Measurements from ENCODE around the gene RCOR1.

The RCOR1 gene

GRCh38 chr14:102644523-102644922 is 52.1 kb downstream of the RCOR1 start:
- Histone ChIP-seq H3K79me2 (ENCODE audit: low read length) (peaks cover 79% of the 10 kb centered on the region), H3K27ac (ENCODE audit: low read length) (no peak overlapping the region), H4K20me1 (ENCODE audit: insufficient read depth, low read length) (peaks cover 56% of the 10 kb centered on the region), H3K4me3 (ENCODE audit: low read length) (no peak overlapping the region), H2AFZ (ENCODE audit: low read depth, low read length) (no peak overlapping the region), H3K9ac (ENCODE audit: low read length) (no peak overlapping the region), H3K9me3 (ENCODE audit: insufficient read depth, low read length) (no peaks in the 10 kb centered on the region), H3K36me3 (replicated peaks; ENCODE audit: low read depth, low read length) (no peaks in the 10 kb centered on the region), H3K4me2 (ENCODE audit: low read length) (peak overlapping the region; percentile 44), H3K27me3 (ENCODE audit: low read depth, low read length) (no peaks in the 10 kb centered on the region), H3K4me1 (ENCODE audit: low read length) (peaks cover 47% of the 10 kb centered on the region)
- TF ChIP-seq EZH2phosphoT487 (IDR thresholded peaks at IDR 0.05; ENCODE audit: low read depth) = no peak
- no peak for TF ChIP-seq CTCF (IDR thresholded peaks at IDR 0.05; ENCODE audit: low read depth, low read length)

GRCh38 chr14:102645746-102646440 is 53.4 kb downstream of the RCOR1 start:
- Histone ChIP-seq H3K27me3 (ENCODE audit: low read depth, low read length) (no peaks in the 10 kb centered on the region), H2AFZ (ENCODE audit: low read depth, low read length) (no peak overlapping the region), H3K79me2 (ENCODE audit: low read length) (peaks cover 73% of the 10 kb centered on the region), H3K36me3 (replicated peaks; ENCODE audit: low read depth, low read length) (no peaks in the 10 kb centered on the region), H3K4me3 (ENCODE audit: low read length) (no peak overlapping the region), H3K27ac (ENCODE audit: low read length) (no peak overlapping the region), H3K4me2 (ENCODE audit: low read length) (peak overlapping the region; percentile 28), H3K9ac (ENCODE audit: low read length) (no peak overlapping the region), H4K20me1 (ENCODE audit: insufficient read depth, low read length) (peaks cover 58% of the 10 kb centered on the region), H3K9me3 (ENCODE audit: insufficient read depth, low read length) (no peaks in the 10 kb centered on the region), H3K4me1 (ENCODE audit: low read length) (peaks cover 47% of the 10 kb centered on the region)
- TF ChIP-seq EZH2phosphoT487 (IDR thresholded peaks at IDR 0.05; ENCODE audit: low read depth) (no peak), CTCF (IDR thresholded peaks at IDR 0.05; ENCODE audit: low read depth, low read length) (no peak)

- Histone ChIP-seq H3K27ac (ENCODE audit: low read length) (no peak overlapping the region), H4K20me1 (ENCODE audit: insufficient read depth, low read length) (peaks cover 54% of the 10 kb centered on the region), H2AFZ (ENCODE audit: low read depth, low read length) (no peak overlapping the region), H3K4me3 (ENCODE audit: low read length) (no peak overlapping the region), H3K9ac (ENCODE audit: low read length) (no peak overlapping the region), H3K79me2 (ENCODE audit: low read length) (peaks cover 72% of the 10 kb centered on the region), H3K9me3 (ENCODE audit: insufficient read depth, low read length) (no peaks in the 10 kb centered on the region), H3K36me3 (replicated peaks; ENCODE audit: low read depth, low read length) (no peaks in the 10 kb centered on the region), H3K4me2 (ENCODE audit: low read length) (peak overlapping the region; percentile 28), H3K27me3 (ENCODE audit: low read depth, low read length) (no peaks in the 10 kb centered on the region), H3K4me1 (ENCODE audit: low read length) (peaks cover 40% of the 10 kb centered on the region)
- TF ChIP-seq CTCF (IDR thresholded peaks at IDR 0.05; ENCODE audit: low read depth, low read length) (no peak), EZH2phosphoT487 (IDR thresholded peaks at IDR 0.05; ENCODE audit: low read depth) (no peak)
Measured at GRCh38 chr14:102646615-102647014, 54.2 kb downstream of the RCOR1 start.

- H3K27ac ChIP-seq (ENCODE audit: low read length) = no peak overlapping the region
- peaks cover 37% of the 10 kb centered on the region for H3K79me2 ChIP-seq (ENCODE audit: low read length)
- H3K36me3 ChIP-seq (replicated peaks; ENCODE audit: low read depth, low read length) = no peaks in the 10 kb centered on the region
- H3K27me3 ChIP-seq (ENCODE audit: low read depth, low read length) = no peaks in the 10 kb centered on the region
- no peak overlapping the region for H2AFZ ChIP-seq (ENCODE audit: low read depth, low read length)
- no peak overlapping the region for H3K4me2 ChIP-seq (ENCODE audit: low read length)
- peaks cover 16% of the 10 kb centered on the region; the same call in 1 of the 2 replicates for H4K20me1 ChIP-seq (ENCODE audit: insufficient read depth, low read length)
- TF ChIP-seq CTCF (IDR thresholded peaks at IDR 0.05; ENCODE audit: low read depth, low read length) = no peak
- no peak for TF ChIP-seq EZH2phosphoT487 (IDR thresholded peaks at IDR 0.05; ENCODE audit: low read depth)
- no peaks in the 10 kb centered on the region for H3K4me1 ChIP-seq (ENCODE audit: low read length)
- H3K9me3 ChIP-seq (ENCODE audit: insufficient read depth, low read length) = no peaks in the 10 kb centered on the region
- H3K9ac ChIP-seq (ENCODE audit: low read length) = no peak overlapping the region
- no peak overlapping the region for H3K4me3 ChIP-seq (ENCODE audit: low read length)
Measured at GRCh38 chr14:102652194-102652593, 59.7 kb downstream of the RCOR1 start.

Measured in OCI-LY3 (cell line).